OCI-LY7 (cell line): Measurements from ENCODE around the gene ARFGAP2.

ENCODE experiments used
- EZH2phosphoT487 ChIP-seq: fragments of 200-600 bp; sonication (generic); IDR thresholded peaks from 2 replicates; pipeline ENCODE4 v1.6.1; 2018; ENCODE audit warnings: low read depth, borderline replicate concordance, mild to moderate bottlenecking, mixed run types, antibody characterized with exemption, low read length, moderate library complexity, mixed read lengths
- TF ChIP-seq, protein P1 (sequence below): fragments of 200-600 bp; sonication (generic); conservative IDR thresholded peaks from 2 replicates; pipeline ENCODE4 v1.5.1; 2014; ENCODE audit warnings: mild to moderate bottlenecking, antibody characterized with exemption, low read length, moderate library complexity, mixed read lengths

DNA sequence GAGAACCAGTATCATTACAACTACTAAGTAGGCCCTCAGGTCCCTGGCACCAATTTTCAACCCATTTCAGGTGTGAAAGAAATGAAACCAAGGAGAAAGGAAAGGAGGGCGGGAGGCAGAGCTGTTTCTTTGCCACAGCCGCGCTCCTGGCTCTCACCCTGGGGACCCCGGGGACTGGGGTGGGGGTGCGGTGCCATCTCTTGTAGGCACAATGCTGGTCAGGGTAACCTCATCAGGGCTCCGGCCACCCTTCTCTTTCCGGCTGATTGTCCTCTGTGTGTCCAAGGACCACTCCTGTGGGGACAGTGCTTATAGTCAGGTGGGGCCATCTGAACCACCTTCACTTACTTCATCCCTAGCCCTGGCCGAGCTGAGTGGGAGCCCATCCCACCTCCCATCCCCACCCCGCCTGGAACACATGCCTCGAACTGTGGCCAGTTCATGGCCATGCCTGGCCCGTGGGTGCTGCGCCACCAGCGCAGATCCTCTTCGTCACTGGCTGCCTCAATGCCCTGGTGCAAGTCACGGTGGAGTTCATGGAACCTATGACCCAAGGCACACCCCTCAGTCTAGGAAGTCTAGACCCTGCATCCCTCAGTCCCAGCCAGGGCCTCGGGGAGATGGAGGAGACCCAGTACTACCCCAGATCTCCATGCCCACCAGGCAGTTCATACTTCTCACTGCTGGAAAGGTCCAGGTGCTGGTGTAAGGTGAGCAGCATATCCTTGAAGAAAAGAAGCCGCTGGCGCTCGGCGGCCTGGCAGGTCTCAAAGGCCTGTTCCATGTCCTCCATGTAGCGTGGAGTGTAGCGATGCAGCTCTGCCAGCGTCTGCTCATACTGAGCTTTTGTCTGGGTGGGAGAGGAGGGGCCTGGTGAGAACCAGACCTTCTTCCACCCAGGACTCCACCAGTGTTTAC, 2.3 kb upstream of the ARFGAP2 start:
- TF ChIP-seq, protein P1, sequence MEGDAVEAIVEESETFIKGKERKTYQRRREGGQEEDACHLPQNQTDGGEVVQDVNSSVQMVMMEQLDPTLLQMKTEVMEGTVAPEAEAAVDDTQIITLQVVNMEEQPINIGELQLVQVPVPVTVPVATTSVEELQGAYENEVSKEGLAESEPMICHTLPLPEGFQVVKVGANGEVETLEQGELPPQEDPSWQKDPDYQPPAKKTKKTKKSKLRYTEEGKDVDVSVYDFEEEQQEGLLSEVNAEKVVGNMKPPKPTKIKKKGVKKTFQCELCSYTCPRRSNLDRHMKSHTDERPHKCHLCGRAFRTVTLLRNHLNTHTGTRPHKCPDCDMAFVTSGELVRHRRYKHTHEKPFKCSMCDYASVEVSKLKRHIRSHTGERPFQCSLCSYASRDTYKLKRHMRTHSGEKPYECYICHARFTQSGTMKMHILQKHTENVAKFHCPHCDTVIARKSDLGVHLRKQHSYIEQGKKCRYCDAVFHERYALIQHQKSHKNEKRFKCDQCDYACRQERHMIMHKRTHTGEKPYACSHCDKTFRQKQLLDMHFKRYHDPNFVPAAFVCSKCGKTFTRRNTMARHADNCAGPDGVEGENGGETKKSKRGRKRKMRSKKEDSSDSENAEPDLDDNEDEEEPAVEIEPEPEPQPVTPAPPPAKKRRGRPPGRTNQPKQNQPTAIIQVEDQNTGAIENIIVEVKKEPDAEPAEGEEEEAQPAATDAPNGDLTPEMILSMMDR = no peak
- no peak for TF ChIP-seq EZH2phosphoT487
